Endodermal cell (in vitro differentiated cells): ENCODE measurements around the gene SMAD7. TPM values are rescaled to one million over a fixed set of nuclear protein-coding genes. Genes with fewer than 3 reads are reported as not detected.
A peak's percentile ranks its signal among the peaks of the same experiment; 100 is the strongest.

ENCODE experiments used
- DNase-seq: peaks from one replicate; pipeline ENCODE4 v3.0.0-alpha.2; 2017
- H3K27ac ChIP-seq: 2 replicates; pipeline ENCODE4 v1.5.1; 2013; ENCODE audit warnings: mild to moderate bottlenecking, low read depth, low read length, moderate library complexity
- H3K27me3 ChIP-seq: 2 replicates; pipeline ENCODE4 v1.6.1; 2013; ENCODE audit warnings: mild to moderate bottlenecking, low read length, moderate library complexity; ENCODE audit not compliant: insufficient read depth, control insufficient read depth, poor library complexity, severe bottlenecking
- H3K36me3 ChIP-seq: 2 replicates; pipeline ENCODE4 v1.7.0; 2013; ENCODE audit warnings: mild to moderate bottlenecking, low read length, moderate library complexity; ENCODE audit not compliant: control insufficient read depth, insufficient read depth
- H3K4me1 ChIP-seq: one replicate; pipeline ENCODE4 v1.7.0; 2013; ENCODE audit warnings: low read length; ENCODE audit not compliant: control insufficient read depth, insufficient read depth
- H3K4me3 ChIP-seq: 2 replicates; pipeline ENCODE4 v1.5.1; 2013; ENCODE audit warnings: mild to moderate bottlenecking, low read length, moderate library complexity
- H3K9ac ChIP-seq: 2 replicates; pipeline ENCODE4 v1.6.1; 2013; ENCODE audit warnings: mild to moderate bottlenecking, low read length, moderate library complexity; ENCODE audit not compliant: poor library complexity, severe bottlenecking; ENCODE audit errors: extremely low read depth
- H3K9me3 ChIP-seq: 2 replicates; pipeline ENCODE4 v1.6.1; 2013; ENCODE audit warnings: mild to moderate bottlenecking, low read length, moderate library complexity; ENCODE audit not compliant: control insufficient read depth
- H3K27ac Mint-ChIP-seq: 2 replicates; pipeline ENCODE4 v1.8.0; 2020; ENCODE audit warnings: mixed read lengths
- H3K27me3 Mint-ChIP-seq: 2 replicates; pipeline ENCODE4 v1.8.0; 2021; ENCODE audit warnings: mild to moderate bottlenecking, mixed read lengths; ENCODE audit not compliant: insufficient read depth
- H3K36me3 Mint-ChIP-seq: 2 replicates; pipeline ENCODE4 v1.8.0; 2020; ENCODE audit warnings: low read depth, mixed read lengths
- H3K4me1 Mint-ChIP-seq: 2 replicates; pipeline ENCODE4 v1.8.0; 2020; ENCODE audit warnings: mixed read lengths
- H3K4me3 Mint-ChIP-seq: 2 replicates; pipeline ENCODE4 v1.8.0; 2020; ENCODE audit warnings: mild to moderate bottlenecking, moderate library complexity, mixed read lengths
- H3K9me3 Mint-ChIP-seq: 2 replicates; pipeline ENCODE4 v1.8.0; 2020; ENCODE audit warnings: mild to moderate bottlenecking, mixed read lengths
- WGBS, 2 experiments: methylation state at CpG; one replicate each; pipeline versions ENCODE4 v1.1.5 to v1.1.7; 2013; ENCODE audit warnings: missing lambda C conversion rate in 2 of 2, mixed read lengths in 1 of 2; ENCODE audit not compliant: insufficient coverage in 1 of 2, insufficient read length in 1 of 2; 5-methylcytosine and 5-hydroxymethylcytosine counted together
- total RNA-seq, 2 donors: library from RNA; stranded (reverse); fragmentation: NEBNext Ultra II Directional in 1 of 2; extraction: Animal tissue kit (Norgen Biotek cat#: 25700) in 1 of 2; gene quantifications; 2 replicates in 1 of 2; 3 replicates in 1 of 2; pipeline ENCODE4 v1.2.1, GENCODE V29; 2021
- TF ChIP-seq, protein P1 (sequence below): fragments of 200-600 bp; sonication (generic); conservative IDR thresholded peaks from 2 replicates; pipeline ENCODE4 v1.5.0; 2021; ENCODE audit warnings: antibody characterized with exemption, mild to moderate bottlenecking

SMAD7 gene
- total RNA-seq, 2 donors from 2014 or later, result 52.4 to 67.4 TPM

DNA sequence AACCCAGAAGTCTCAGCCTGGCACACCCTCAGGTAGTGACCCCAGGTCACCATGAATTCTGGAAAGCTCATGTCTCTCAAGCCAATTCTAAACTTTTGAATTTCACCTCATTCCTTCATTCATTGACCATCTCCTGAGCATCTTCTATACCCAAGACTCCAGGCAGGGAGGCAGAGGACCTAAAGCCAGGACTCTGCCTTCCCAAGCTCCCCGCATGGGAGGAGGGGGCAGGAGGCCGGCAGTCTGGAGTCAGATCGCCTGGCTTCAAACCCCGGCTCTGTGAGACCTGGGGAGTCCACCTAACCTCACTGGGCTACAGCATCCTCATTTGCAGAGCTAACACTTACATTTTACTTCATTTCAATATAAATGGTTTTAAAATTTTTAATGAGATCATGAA, 59.0 kb downstream of the SMAD7 start:
- Mint-ChIP-seq H3K27me3 (no peaks in the 10 kb centered on the region), H3K9me3 (no peaks in the 10 kb centered on the region), H3K27ac (no peak overlapping the region), H3K4me1 (peaks cover 10% of the 10 kb centered on the region), H3K36me3 (no peaks in the 10 kb centered on the region), H3K4me3 (no peak overlapping the region)
- no peaks in the 10 kb centered on the region for H3K36me3 ChIP-seq
- peaks cover 5% of the 10 kb centered on the region for H3K4me1 ChIP-seq
- TF ChIP-seq, protein P1, sequence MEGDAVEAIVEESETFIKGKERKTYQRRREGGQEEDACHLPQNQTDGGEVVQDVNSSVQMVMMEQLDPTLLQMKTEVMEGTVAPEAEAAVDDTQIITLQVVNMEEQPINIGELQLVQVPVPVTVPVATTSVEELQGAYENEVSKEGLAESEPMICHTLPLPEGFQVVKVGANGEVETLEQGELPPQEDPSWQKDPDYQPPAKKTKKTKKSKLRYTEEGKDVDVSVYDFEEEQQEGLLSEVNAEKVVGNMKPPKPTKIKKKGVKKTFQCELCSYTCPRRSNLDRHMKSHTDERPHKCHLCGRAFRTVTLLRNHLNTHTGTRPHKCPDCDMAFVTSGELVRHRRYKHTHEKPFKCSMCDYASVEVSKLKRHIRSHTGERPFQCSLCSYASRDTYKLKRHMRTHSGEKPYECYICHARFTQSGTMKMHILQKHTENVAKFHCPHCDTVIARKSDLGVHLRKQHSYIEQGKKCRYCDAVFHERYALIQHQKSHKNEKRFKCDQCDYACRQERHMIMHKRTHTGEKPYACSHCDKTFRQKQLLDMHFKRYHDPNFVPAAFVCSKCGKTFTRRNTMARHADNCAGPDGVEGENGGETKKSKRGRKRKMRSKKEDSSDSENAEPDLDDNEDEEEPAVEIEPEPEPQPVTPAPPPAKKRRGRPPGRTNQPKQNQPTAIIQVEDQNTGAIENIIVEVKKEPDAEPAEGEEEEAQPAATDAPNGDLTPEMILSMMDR, result no peak
- no peak for DNase-seq
- no peaks in the 10 kb centered on the region for H3K9me3 ChIP-seq
- H3K27ac ChIP-seq, result no peak overlapping the region
- no peak overlapping the region for H3K4me3 ChIP-seq
- WGBS, 2 experiments, result 89% methylated on average over 4 of the region's 4 CpGs; no CpG with 5 or more reads in 1 of the 2 experiments
- H3K9ac ChIP-seq, result no peak overlapping the region
- H3K27me3 ChIP-seq, result no peaks in the 10 kb centered on the region

DNA sequence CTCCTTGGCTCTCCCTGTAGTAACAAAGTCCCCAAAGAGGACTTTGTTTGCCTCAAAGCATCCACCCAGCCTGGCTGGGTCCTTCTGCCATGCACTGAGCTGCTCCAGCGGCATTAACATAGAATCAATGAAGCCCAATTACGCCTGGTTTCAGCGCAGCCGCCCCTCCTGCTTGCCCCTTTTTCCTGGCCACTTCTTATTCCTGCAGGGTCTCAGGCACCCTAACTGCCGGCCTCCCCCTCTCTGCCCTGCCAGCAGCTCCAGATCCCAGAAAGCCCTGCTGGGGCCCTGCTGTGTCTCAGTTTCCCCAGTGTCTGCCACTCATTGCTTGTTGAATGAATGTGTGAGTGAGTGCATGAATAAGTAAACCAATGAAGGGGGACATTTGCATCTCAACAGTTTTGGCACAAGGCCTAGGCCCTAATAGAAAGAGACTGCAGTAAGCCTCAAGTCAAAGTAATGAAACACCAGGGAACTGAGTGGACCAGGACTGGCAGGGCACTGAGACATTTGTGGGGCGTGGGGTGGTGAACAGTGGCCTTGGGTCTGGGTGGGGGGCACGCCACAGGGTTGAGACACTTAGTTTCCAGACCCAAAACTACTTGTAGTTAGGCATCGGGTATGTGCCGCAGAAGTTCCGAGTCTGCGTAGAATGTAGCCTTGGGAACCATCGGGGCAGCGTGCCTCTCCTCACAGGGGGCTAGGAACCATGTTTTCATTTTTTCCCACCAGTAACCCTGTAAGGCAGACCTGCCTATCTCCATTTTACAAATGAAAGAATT, 60.6 kb downstream of the SMAD7 start:
- H3K4me1 Mint-ChIP-seq, result peaks cover 10% of the 10 kb centered on the region
- Histone ChIP-seq H3K4me3 (no peak overlapping the region), H3K27me3 (no peaks in the 10 kb centered on the region), H3K4me1 (peaks cover 5% of the 10 kb centered on the region), H3K27ac (peak overlapping the region; percentile 63), H3K9me3 (no peaks in the 10 kb centered on the region), H3K36me3 (no peaks in the 10 kb centered on the region), H3K9ac (no peak overlapping the region)
- TF ChIP-seq, protein P1, result no peak
- no peaks in the 10 kb centered on the region for H3K36me3 Mint-ChIP-seq
- peak overlapping the region; percentile 8 for H3K27ac Mint-ChIP-seq
- H3K27me3 Mint-ChIP-seq, result peaks cover under 1% of the 10 kb centered on the region
- no peaks in the 10 kb centered on the region for H3K9me3 Mint-ChIP-seq
- no peak overlapping the region for H3K4me3 Mint-ChIP-seq
- DNase-seq, result peak; percentile 43
- 90% methylated on average over 12 to 13 of the region's 13 CpGs for WGBS, 2 experiments

DNA sequence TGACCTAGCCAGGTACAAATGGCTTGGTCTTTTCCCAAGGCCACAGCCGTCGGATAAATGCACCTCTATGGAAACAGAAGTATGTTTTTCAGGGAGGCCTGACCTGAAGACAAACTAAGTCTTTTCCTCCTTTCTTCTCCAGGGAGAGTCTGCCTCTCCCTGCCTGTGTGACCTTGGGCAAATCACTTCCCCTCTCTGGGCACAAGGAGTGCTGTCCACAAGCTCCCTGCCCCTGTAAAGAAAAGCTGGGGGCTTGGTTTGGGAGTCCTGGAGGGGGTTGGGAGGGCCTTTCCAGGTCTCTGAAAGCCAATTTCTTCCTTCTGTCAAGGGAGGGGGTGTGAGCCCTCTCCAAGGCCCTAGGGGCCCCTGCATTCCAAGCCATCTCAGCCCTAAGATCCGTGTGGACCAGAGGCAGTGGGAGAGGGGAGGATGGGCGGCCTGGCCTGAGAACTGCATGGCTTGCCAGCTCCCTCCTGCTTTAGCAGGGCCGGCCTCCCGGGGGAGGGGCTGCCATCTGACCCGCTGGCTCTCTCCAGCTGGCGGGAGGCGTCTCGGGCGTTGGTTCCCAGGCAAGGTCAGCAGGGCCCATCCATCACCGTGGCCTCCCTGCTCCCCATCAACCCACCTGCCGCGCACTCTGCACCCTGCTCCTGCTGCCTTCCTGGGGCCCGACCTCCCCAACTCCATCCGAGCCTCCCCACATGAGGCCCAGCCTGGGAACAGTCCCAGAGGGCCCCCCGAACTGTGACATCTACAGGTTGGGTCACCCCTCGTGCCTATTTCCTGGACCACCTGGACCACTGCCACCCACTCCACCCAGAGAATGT, 61.4 kb downstream of the SMAD7 start:
- H3K9me3 Mint-ChIP-seq, result no peaks in the 10 kb centered on the region
- no peaks in the 10 kb centered on the region for H3K36me3 Mint-ChIP-seq
- Histone ChIP-seq H3K9ac (no peak overlapping the region), H3K9me3 (no peaks in the 10 kb centered on the region), H3K4me1 (peaks cover 5% of the 10 kb centered on the region), H3K27me3 (no peaks in the 10 kb centered on the region), H3K4me3 (no peak overlapping the region), H3K27ac (peak overlapping the region; percentile 63), H3K36me3 (no peaks in the 10 kb centered on the region)
- peaks cover 8% of the 10 kb centered on the region for H3K27me3 Mint-ChIP-seq
- H3K4me3 Mint-ChIP-seq, result no peak overlapping the region
- peaks cover 10% of the 10 kb centered on the region for H3K4me1 Mint-ChIP-seq
- WGBS, 2 experiments, result 65 to 68% methylated on average over 7 to 18 of the region's 18 CpGs
- peak; percentile 93 for DNase-seq
- TF ChIP-seq, protein P1, result no peak
- H3K27ac Mint-ChIP-seq, result no peak overlapping the region
